ENCODE results near the gene CEP83. TPM values are rescaled to one million over a fixed set of nuclear protein-coding genes. Genes with fewer than 3 reads are reported as not detected.

CEP83 gene
- total RNA-seq, 1 donor from 2014 or later: 14.9 TPM

GRCh38 chr12:94500831-94501567 is 41.3 kb upstream of the CEP83 start:
- H3K27me3 ChIP-seq (ENCODE audit: control insufficient read depth, insufficient read depth, low read length): no peaks in the 10 kb centered on the region
- TF ChIP-seq, protein P1, sequence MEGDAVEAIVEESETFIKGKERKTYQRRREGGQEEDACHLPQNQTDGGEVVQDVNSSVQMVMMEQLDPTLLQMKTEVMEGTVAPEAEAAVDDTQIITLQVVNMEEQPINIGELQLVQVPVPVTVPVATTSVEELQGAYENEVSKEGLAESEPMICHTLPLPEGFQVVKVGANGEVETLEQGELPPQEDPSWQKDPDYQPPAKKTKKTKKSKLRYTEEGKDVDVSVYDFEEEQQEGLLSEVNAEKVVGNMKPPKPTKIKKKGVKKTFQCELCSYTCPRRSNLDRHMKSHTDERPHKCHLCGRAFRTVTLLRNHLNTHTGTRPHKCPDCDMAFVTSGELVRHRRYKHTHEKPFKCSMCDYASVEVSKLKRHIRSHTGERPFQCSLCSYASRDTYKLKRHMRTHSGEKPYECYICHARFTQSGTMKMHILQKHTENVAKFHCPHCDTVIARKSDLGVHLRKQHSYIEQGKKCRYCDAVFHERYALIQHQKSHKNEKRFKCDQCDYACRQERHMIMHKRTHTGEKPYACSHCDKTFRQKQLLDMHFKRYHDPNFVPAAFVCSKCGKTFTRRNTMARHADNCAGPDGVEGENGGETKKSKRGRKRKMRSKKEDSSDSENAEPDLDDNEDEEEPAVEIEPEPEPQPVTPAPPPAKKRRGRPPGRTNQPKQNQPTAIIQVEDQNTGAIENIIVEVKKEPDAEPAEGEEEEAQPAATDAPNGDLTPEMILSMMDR (IDR thresholded peaks at IDR 0.05; ENCODE audit: insufficient read depth, low read length, poor library complexity, severe bottlenecking): no peak
- no peaks in the 10 kb centered on the region for H3K36me3 ChIP-seq (ENCODE audit: control insufficient read depth, insufficient read depth, low read length)
- H3K4me3 ChIP-seq (ENCODE audit: low read depth, low read length): no peak overlapping the region
- no peak for DNase-seq (ENCODE audit: low read depth)

DNA sequence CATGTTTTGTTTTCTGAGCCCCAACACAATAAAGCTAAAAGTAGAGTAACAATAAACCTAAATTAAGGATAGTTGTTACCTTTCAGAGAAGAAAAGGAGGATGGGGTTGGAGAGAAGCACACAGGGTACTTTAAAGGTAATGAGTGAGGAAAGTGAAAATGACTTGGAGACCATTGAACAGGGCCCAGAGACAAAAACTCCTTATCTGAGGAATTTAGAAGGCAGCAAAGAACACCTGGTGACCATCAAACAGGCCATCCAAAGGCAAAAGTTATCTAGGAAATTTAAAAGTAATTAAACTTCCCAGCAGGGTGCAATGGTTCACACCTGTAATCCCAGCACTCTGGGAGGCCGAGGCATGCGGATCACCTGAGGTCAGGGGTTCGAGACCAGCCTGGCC is 39.0 kb upstream of the CEP83 start:
- no peaks in the 10 kb centered on the region for H3K27me3 ChIP-seq (ENCODE audit: control insufficient read depth, insufficient read depth, low read length)
- TF ChIP-seq, protein P1 (IDR thresholded peaks at IDR 0.05; ENCODE audit: insufficient read depth, low read length, poor library complexity, severe bottlenecking): no peak
- no peaks in the 10 kb centered on the region for H3K36me3 ChIP-seq (ENCODE audit: control insufficient read depth, insufficient read depth, low read length)
- no peak overlapping the region for H3K4me3 ChIP-seq (ENCODE audit: low read depth, low read length)
- no peak for DNase-seq (ENCODE audit: low read depth)

DNA sequence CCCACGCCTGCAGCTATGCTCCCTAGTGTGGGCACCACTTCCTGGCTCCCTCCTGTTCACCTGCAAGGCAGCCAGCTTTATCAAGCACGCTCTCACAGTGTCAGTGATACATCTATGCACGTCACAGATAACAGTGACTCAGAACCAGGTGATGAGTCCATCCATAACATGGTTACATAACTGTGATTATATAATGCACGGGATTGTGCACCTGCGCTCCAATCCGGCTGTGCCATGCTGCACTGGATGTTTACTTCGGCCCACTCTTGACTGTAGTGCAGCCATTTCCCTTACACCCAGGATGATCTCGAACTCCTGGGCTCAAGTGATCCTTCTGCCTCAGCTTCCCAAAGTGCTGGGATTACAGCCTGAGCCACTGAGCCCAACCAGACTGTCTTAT is 38.4 kb upstream of the CEP83 start:
- Histone ChIP-seq H3K27me3 (ENCODE audit: control insufficient read depth, insufficient read depth, low read length) (no peaks in the 10 kb centered on the region), H3K36me3 (ENCODE audit: control insufficient read depth, insufficient read depth, low read length) (no peaks in the 10 kb centered on the region), H3K4me3 (ENCODE audit: low read depth, low read length) (no peak overlapping the region)
- no peak for DNase-seq (ENCODE audit: low read depth)
- TF ChIP-seq, protein P1 (IDR thresholded peaks at IDR 0.05; ENCODE audit: insufficient read depth, low read length, poor library complexity, severe bottlenecking): no peak

- DNase-seq (ENCODE audit: low read depth): no peak
- Histone ChIP-seq H3K36me3 (ENCODE audit: control insufficient read depth, insufficient read depth, low read length) (no peaks in the 10 kb centered on the region), H3K27me3 (ENCODE audit: control insufficient read depth, insufficient read depth, low read length) (no peaks in the 10 kb centered on the region), H3K4me3 (ENCODE audit: low read depth, low read length) (no peak overlapping the region)
- TF ChIP-seq, protein P1 (IDR thresholded peaks at IDR 0.05; ENCODE audit: insufficient read depth, low read length, poor library complexity, severe bottlenecking): no peak
Measured at GRCh38 chr12:94495445-94496115, 35.9 kb upstream of the CEP83 start.

DNA sequence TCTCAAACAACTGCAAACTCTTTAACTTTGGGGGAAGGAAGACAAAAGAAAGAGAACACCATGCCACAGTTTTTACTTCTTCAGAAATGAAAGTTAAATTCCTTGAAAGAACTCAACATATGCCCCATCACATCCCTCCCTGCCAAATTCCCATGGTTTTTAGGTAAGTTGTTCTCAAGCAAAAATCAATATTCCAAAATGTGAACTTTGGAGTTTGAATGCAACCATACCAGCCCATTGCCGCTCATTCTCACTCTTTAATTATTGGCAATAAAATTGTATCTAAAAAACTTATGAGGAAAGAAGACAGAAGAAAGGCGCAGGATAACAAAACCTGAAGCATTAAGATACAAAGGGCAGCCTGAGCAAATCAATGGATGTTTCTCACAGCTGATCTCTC is 31.8 kb upstream of the CEP83 start:
- no peaks in the 10 kb centered on the region for H3K36me3 ChIP-seq (ENCODE audit: control insufficient read depth, insufficient read depth, low read length)
- DNase-seq (ENCODE audit: low read depth): no peak
- no peaks in the 10 kb centered on the region for H3K27me3 ChIP-seq (ENCODE audit: control insufficient read depth, insufficient read depth, low read length)
- H3K4me3 ChIP-seq (ENCODE audit: low read depth, low read length): no peak overlapping the region
- TF ChIP-seq, protein P1 (IDR thresholded peaks at IDR 0.05; ENCODE audit: insufficient read depth, low read length, poor library complexity, severe bottlenecking): no peak

Data from kidney epithelial cell (primary cell).